Transverse colon (tissue), 4 donors: ENCODE measurements around the gene PTHLH. TPM values are rescaled to one million over a fixed set of nuclear protein-coding genes. Genes with fewer than 3 reads are reported as not detected.

ENCODE experiments used
- DNase-seq: peaks from one replicate; pipeline ENCODE4 v3.0.0-alpha.2; 2019
- H3K27ac ChIP-seq, 4 donors: fragments of 200-600 bp; sonication (generic); 2 replicates each; pipeline ENCODE4 v1.5.1; 2016 to 2018; ENCODE audit warnings: inconsistent platforms in 4 of 4
- H3K27me3 ChIP-seq: fragments of 200-600 bp; sonication (generic); 2 replicates; pipeline ENCODE4 v1.5.1; 2017; ENCODE audit warnings: inconsistent platforms
- H3K36me3 ChIP-seq, 4 donors: fragments of 200-600 bp; sonication (generic); 2 replicates each; pipeline ENCODE4 v1.5.1; 2017 to 2019; ENCODE audit warnings: inconsistent platforms in 4 of 4
- H3K4me1 ChIP-seq, 4 donors: fragments of 200-600 bp; sonication (generic); 2 replicates each; pipeline ENCODE4 v1.5.1; 2017 to 2020; ENCODE audit warnings: inconsistent platforms in 4 of 4
- H3K4me3 ChIP-seq, 4 donors: fragments of 200-600 bp; sonication (generic); 1 replicate in 1 of 4; 2 replicates in 3 of 4; pipeline versions ENCODE4 v1.5.1 to v1.6.1; 2017 to 2019; ENCODE audit warnings: inconsistent platforms in 4 of 4
- H3K9me3 ChIP-seq, 2 donors: fragments of 200-600 bp; sonication (generic); 2 replicates each; pipeline ENCODE4 v1.5.1; 2017 to 2019; ENCODE audit warnings: inconsistent platforms in 2 of 2
- EP300 ChIP-seq: sonication (generic); formaldehyde crosslinking; IDR thresholded peaks from one replicate; pipeline ENCODE4 v1.6.1; 2017; ENCODE audit warnings: antibody characterized with exemption, low read depth
- POLR2A ChIP-seq: fragments of 450-650 bp; IDR thresholded peaks from one replicate; pipeline ENCODE4 v1.6.1; 2016; ENCODE audit warnings: antibody characterized with exemption, mild to moderate bottlenecking, moderate library complexity
- POLR2AphosphoS5 ChIP-seq, 3 donors: sonication (generic); formaldehyde crosslinking; IDR thresholded peaks; one replicate each; pipeline ENCODE4 v1.6.1; 2016; ENCODE audit warnings: antibody characterized with exemption in 3 of 3
- WGBS, 2 donors: methylation state at CpG; one replicate each; pipeline ENCODE4 v1.1.5; 2018; ENCODE audit warnings: low coverage in 1 of 2; 5-methylcytosine and 5-hydroxymethylcytosine counted together
- in situ Hi-C, 4 donors: fragments of 200-750 bp; cut with MboI; loops; one replicate each; pipeline versions ENCODE4 v1.15.0 to v1.15.1; 2017; ENCODE audit warnings: low sequenced_read_pairs in 3 of 4, low pct_ligation_motif_present in 1 of 4, low pct_unique_long_range_greater_than_20kb in 1 of 4
- intact Hi-C: fragments of 100-400 bp; cut with DNase I; formaldehyde crosslinking; loops from one replicate; pipeline ENCODE4 v1.15.1; 2023; ENCODE audit warnings: low total_unique reads
- small RNA-seq, 4 donors: library from RNA; depleted of rRNA; stranded (forward); fragments of <200 nt; gene quantifications; one replicate each; pipeline ENCODE3, GENCODE V24; 2016
- total RNA-seq, 4 donors: library from RNA; depleted of rRNA; stranded (reverse); fragments of >200 nt; gene quantifications; one replicate each; pipeline ENCODE4 v1.1.0, GENCODE V29; 2016
- TF ChIP-seq, protein P1 (sequence below), 5 experiments: fragments of 200-600 bp in 3 of 5; fragments of 450-650 bp in 2 of 5; sonication (generic) in 3 of 5; IDR thresholded peaks; 1 replicate in 2 of 5; 2 replicates in 3 of 5; pipeline ENCODE4 v1.5.1; 2016 to 2017; ENCODE audit warnings: antibody characterized with exemption in 5 of 5, inconsistent platforms in 3 of 5, mild to moderate bottlenecking in 2 of 5, moderate library complexity in 1 of 5

Gene PTHLH
- total RNA-seq, 4 donors from 2014 or later, result 0.68 to 0.79 TPM; not detected in 2

DNA sequence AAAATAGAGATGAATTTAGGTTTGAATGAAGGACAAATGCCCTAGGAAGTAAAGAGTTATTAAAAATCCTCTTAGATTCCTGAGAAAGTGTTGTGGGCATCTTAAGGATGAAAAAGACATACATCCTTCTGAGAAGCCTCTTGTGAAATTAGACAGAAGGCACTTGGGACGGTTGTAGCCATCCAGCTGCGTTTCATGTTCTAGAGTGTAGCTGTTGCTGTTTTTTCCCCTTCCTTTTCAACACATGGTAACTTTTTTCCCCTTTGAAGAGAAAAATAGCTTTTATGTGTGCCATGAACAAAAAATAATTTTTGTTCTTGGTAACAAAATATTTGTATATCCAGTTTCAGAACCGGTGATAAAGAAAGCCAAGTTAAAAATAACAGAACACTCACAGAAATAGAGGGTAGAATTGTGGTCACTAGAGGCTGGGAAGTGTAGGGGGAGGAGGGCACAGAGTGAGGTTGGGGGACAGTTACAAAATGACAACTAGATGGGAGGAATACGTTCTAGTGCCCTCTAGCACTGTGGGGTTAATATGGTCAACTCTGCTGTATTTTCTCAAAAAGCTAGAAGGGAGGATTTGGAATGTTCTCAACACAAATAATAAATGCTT is 58.4 kb downstream of the PTHLH start:
- Histone ChIP-seq H3K27ac (no peak overlapping the region), H3K4me3 (no peak overlapping the region), H3K4me1 (no peaks in the 10 kb centered on the region), H3K9me3 (no peaks in the 10 kb centered on the region), H3K27me3 (no peaks in the 10 kb centered on the region), H3K36me3 (no peaks in the 10 kb centered on the region)
- WGBS, 2 donors, result 63 to 67% methylated on average over 4 of the region's 4 CpGs
- TF ChIP-seq, protein P1, sequence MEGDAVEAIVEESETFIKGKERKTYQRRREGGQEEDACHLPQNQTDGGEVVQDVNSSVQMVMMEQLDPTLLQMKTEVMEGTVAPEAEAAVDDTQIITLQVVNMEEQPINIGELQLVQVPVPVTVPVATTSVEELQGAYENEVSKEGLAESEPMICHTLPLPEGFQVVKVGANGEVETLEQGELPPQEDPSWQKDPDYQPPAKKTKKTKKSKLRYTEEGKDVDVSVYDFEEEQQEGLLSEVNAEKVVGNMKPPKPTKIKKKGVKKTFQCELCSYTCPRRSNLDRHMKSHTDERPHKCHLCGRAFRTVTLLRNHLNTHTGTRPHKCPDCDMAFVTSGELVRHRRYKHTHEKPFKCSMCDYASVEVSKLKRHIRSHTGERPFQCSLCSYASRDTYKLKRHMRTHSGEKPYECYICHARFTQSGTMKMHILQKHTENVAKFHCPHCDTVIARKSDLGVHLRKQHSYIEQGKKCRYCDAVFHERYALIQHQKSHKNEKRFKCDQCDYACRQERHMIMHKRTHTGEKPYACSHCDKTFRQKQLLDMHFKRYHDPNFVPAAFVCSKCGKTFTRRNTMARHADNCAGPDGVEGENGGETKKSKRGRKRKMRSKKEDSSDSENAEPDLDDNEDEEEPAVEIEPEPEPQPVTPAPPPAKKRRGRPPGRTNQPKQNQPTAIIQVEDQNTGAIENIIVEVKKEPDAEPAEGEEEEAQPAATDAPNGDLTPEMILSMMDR (IDR thresholded peaks at IDR 0.05), result no peak
- TF ChIP-seq EP300 (no peak), POLR2AphosphoS5 (IDR thresholded peaks at IDR 0.05) (no peak), POLR2A (no peak)
- in situ Hi-C loops, result no loop called here
- DNase-seq, result no peak
- intact Hi-C loops, result no loop called here

DNA sequence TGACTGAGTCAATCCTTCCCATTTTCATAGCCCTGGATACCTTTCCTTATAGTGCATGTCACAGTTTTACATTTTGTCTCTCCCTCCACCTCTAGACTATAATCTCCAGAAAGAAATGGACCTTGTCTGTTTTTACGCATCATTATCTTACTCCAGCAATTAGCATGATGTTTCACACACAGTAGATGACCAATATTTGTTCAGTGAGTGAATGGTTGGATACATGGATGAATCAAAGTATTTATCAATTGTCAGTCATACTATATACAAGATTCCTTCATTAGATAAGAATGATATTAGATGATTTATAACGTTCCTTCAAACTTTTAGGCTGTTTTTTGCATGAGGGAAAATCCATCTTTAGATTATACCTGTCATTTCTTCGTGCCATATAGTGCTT is 61.1 kb downstream of the PTHLH start:
- Histone ChIP-seq H3K4me1 (no peaks in the 10 kb centered on the region), H3K27me3 (no peaks in the 10 kb centered on the region), H3K9me3 (no peaks in the 10 kb centered on the region), H3K4me3 (no peak overlapping the region), H3K36me3 (no peaks in the 10 kb centered on the region), H3K27ac (no peak overlapping the region)
- DNase-seq, result no peak
- intact Hi-C loops, result no loop called here
- in situ Hi-C loops, result no loop called here
- TF ChIP-seq POLR2A (no peak), EP300 (no peak), POLR2AphosphoS5 (IDR thresholded peaks at IDR 0.05) (no peak)
- TF ChIP-seq, protein P1 (IDR thresholded peaks at IDR 0.05), result no peak
- 74 to 78% methylated on average over 3 of the region's 3 CpGs for WGBS, 2 donors

Small RNA genes within 50 kb of the gene (small RNA-seq; reads per million reads assigned to genes)
- 0 reads per million in 4 donors for gene AC008011.1

Other genes with a start within 250 kb of the PTHLH start
- gene KLHL42, start 192.5 kb downstream of the PTHLH start, total RNA-seq, result 100 to 1,000 TPM in 1 of 4 donors, 10 to 100 TPM in 3; 14.7 to 104 (median 47.3) TPM
- gene MANSC4, start 192.5 kb downstream of the PTHLH start, total RNA-seq, result not detected
- 10 to 100 TPM in 3 of 4 donors, 1 to 10 TPM in 1; 8.4 to 37.8 (median 35.5) TPM for gene CCDC91, start 217.7 kb upstream of the PTHLH start, total RNA-seq